Mammary epithelial cell (primary cell): ENCODE data around the gene AJAP1.

Experiments
- EZH2 ChIP-seq: IDR thresholded peaks from 2 replicates; pipeline ENCODE4 v1.6.1; 2012; ENCODE audit warnings: low read length, inconsistent platforms, borderline replicate concordance
- TF ChIP-seq, protein P1 (sequence below), 2 donors: IDR thresholded peaks in 1 of 2; conservative IDR thresholded peaks in 1 of 2; 2 replicates each; pipeline ENCODE4 v1.5.1; 2011 to 2012; ENCODE audit warnings: inconsistent platforms in 2 of 2, low read length in 2 of 2, mild to moderate bottlenecking in 2 of 2, control low read depth in 1 of 2, low read depth in 1 of 2; ENCODE audit not compliant: insufficient read depth in 1 of 2; ENCODE audit errors: extremely low read depth in 1 of 2

GRCh38 chr1:4657244-4657789 is 2.9 kb downstream of the AJAP1 start:
- TF ChIP-seq, protein P1, sequence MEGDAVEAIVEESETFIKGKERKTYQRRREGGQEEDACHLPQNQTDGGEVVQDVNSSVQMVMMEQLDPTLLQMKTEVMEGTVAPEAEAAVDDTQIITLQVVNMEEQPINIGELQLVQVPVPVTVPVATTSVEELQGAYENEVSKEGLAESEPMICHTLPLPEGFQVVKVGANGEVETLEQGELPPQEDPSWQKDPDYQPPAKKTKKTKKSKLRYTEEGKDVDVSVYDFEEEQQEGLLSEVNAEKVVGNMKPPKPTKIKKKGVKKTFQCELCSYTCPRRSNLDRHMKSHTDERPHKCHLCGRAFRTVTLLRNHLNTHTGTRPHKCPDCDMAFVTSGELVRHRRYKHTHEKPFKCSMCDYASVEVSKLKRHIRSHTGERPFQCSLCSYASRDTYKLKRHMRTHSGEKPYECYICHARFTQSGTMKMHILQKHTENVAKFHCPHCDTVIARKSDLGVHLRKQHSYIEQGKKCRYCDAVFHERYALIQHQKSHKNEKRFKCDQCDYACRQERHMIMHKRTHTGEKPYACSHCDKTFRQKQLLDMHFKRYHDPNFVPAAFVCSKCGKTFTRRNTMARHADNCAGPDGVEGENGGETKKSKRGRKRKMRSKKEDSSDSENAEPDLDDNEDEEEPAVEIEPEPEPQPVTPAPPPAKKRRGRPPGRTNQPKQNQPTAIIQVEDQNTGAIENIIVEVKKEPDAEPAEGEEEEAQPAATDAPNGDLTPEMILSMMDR (conservative IDR thresholded peaks at IDR 0.05 in 1 of 2, IDR thresholded peaks at IDR 0.05 in 1 of 2; ENCODE audit: extremely low read depth in 1 of 2, insufficient read depth in 1 of 2, low read depth in 1 of 2, low read length in 2 of 2), result no peak
- TF ChIP-seq EZH2, result no peak
